IPS-20b (cell line): ENCODE data around the gene C6orf47.

ENCODE experiments used
- H3K27ac ChIP-seq: one replicate; pipeline ENCODE4 v1.5.1; 2013; ENCODE audit warnings: low read length
- H3K27me3 ChIP-seq: 2 replicates; pipeline ENCODE4 v1.6.1; 2013; ENCODE audit warnings: mild to moderate bottlenecking, low read length, inconsistent platforms; ENCODE audit not compliant: insufficient read depth
- H3K36me3 ChIP-seq: 2 replicates; pipeline ENCODE4 v1.6.1; 2013; ENCODE audit warnings: low read depth, mild to moderate bottlenecking, inconsistent platforms, low read length, moderate library complexity; ENCODE audit not compliant: insufficient read depth
- H3K4me1 ChIP-seq: 2 replicates; pipeline ENCODE4 v1.6.1; 2013; ENCODE audit warnings: mild to moderate bottlenecking, control low read depth, inconsistent platforms, low read length, moderate library complexity; ENCODE audit not compliant: insufficient read depth
- H3K4me3 ChIP-seq: 2 replicates; pipeline ENCODE4 v1.5.1; 2013; ENCODE audit warnings: mild to moderate bottlenecking, low read length, inconsistent platforms
- H3K9ac ChIP-seq: 2 replicates; pipeline ENCODE4 v1.6.1; 2013; ENCODE audit warnings: low read depth, mild to moderate bottlenecking, inconsistent platforms, low read length, moderate library complexity
- H3K9me3 ChIP-seq: 2 replicates; pipeline ENCODE4 v1.6.1; 2013; ENCODE audit warnings: mild to moderate bottlenecking, low read depth, low read length, inconsistent platforms; ENCODE audit not compliant: insufficient read depth

C6orf47 gene

GRCh38 chr6:31636698-31637596 is 23.6 kb downstream of the C6orf47 start:
- Histone ChIP-seq H3K9me3 (no peaks in the 10 kb centered on the region), H3K27me3 (no peaks in the 10 kb centered on the region), H3K36me3 (peaks cover 97% of the 10 kb centered on the region), H3K4me3 (no peak overlapping the region), H3K27ac (no peak overlapping the region), H3K4me1 (no peaks in the 10 kb centered on the region), H3K9ac (no peak overlapping the region)

GRCh38 chr6:31634969-31635575 is 25.5 kb downstream of the C6orf47 start:
- Histone ChIP-seq H3K36me3 (peaks cover 97% of the 10 kb centered on the region), H3K9ac (no peak overlapping the region), H3K27ac (no peak overlapping the region)

GRCh38 chr6:31634131-31634530 is 26.4 kb downstream of the C6orf47 start:
- peaks cover 97% of the 10 kb centered on the region for H3K36me3 ChIP-seq
- H3K27ac ChIP-seq, result no peak overlapping the region
- H3K9me3 ChIP-seq, result no peaks in the 10 kb centered on the region
- H3K9ac ChIP-seq, result no peak overlapping the region
- H3K4me3 ChIP-seq, result no peak overlapping the region
- H3K4me1 ChIP-seq, result no peaks in the 10 kb centered on the region
- H3K27me3 ChIP-seq, result no peaks in the 10 kb centered on the region

More at GRCh38 chr6:31634969-31635575, 25.5 kb downstream of the C6orf47 start:
- Histone ChIP-seq H3K9me3 (no peaks in the 10 kb centered on the region), H3K4me3 (no peak overlapping the region), H3K4me1 (no peaks in the 10 kb centered on the region), H3K27me3 (no peaks in the 10 kb centered on the region)

- peaks cover 99% of the 10 kb centered on the region for H3K36me3 ChIP-seq
- no peaks in the 10 kb centered on the region for H3K27me3 ChIP-seq
- no peaks in the 10 kb centered on the region for H3K4me1 ChIP-seq
- H3K9ac ChIP-seq, result no peak overlapping the region
- no peak overlapping the region for H3K4me3 ChIP-seq
- no peak overlapping the region for H3K27ac ChIP-seq
- H3K9me3 ChIP-seq, result no peaks in the 10 kb centered on the region
Observed at GRCh38 chr6:31633447-31633846, 27.1 kb downstream of the C6orf47 start.

GRCh38 chr6:31632279-31632946 is 28.2 kb downstream of the C6orf47 start:
- H3K4me3 ChIP-seq, result no peak overlapping the region
- no peak overlapping the region for H3K27ac ChIP-seq
- no peaks in the 10 kb centered on the region for H3K27me3 ChIP-seq
- H3K9ac ChIP-seq, result no peak overlapping the region
- no peaks in the 10 kb centered on the region for H3K9me3 ChIP-seq
- H3K4me1 ChIP-seq, result no peaks in the 10 kb centered on the region
- H3K36me3 ChIP-seq, result peaks cover 100% of the 10 kb centered on the region

- Histone ChIP-seq H3K9ac (no peak overlapping the region), H3K9me3 (no peaks in the 10 kb centered on the region), H3K4me1 (no peaks in the 10 kb centered on the region), H3K27ac (no peak overlapping the region), H3K27me3 (no peaks in the 10 kb centered on the region), H3K36me3 (peaks cover 100% of the 10 kb centered on the region), H3K4me3 (no peak overlapping the region)
Observed at GRCh38 chr6:31631681-31632278, 28.8 kb downstream of the C6orf47 start.

GRCh38 chr6:31631209-31631608 is 29.4 kb downstream of the C6orf47 start:
- Histone ChIP-seq H3K9me3 (no peaks in the 10 kb centered on the region), H3K27ac (no peak overlapping the region), H3K4me1 (no peaks in the 10 kb centered on the region), H3K36me3 (peaks cover 100% of the 10 kb centered on the region), H3K27me3 (no peaks in the 10 kb centered on the region), H3K4me3 (no peak overlapping the region), H3K9ac (no peak overlapping the region)

GRCh38 chr6:31630177-31630934 is 30.2 kb downstream of the C6orf47 start:
- Histone ChIP-seq H3K27ac (no peak overlapping the region), H3K4me3 (no peak overlapping the region), H3K27me3 (no peaks in the 10 kb centered on the region), H3K4me1 (no peaks in the 10 kb centered on the region), H3K36me3 (peaks cover 100% of the 10 kb centered on the region), H3K9ac (no peak overlapping the region), H3K9me3 (no peaks in the 10 kb centered on the region)

- Histone ChIP-seq H3K36me3 (peaks cover 100% of the 10 kb centered on the region), H3K9me3 (no peaks in the 10 kb centered on the region), H3K27me3 (no peaks in the 10 kb centered on the region), H3K4me3 (no peak overlapping the region), H3K4me1 (no peaks in the 10 kb centered on the region), H3K27ac (no peak overlapping the region), H3K9ac (no peak overlapping the region)
Observed at GRCh38 chr6:31629014-31629413, 31.6 kb downstream of the C6orf47 start.

GRCh38 chr6:31627690-31628287 is 32.8 kb downstream of the C6orf47 start:
- Histone ChIP-seq H3K27ac (no peak overlapping the region), H3K27me3 (no peaks in the 10 kb centered on the region), H3K9me3 (no peaks in the 10 kb centered on the region), H3K4me1 (0 out of 2 replicates have a peak, but pooled peaks cover 2% of the 10 kb centered on the region), H3K36me3 (peaks cover 100% of the 10 kb centered on the region), H3K4me3 (no peak overlapping the region), H3K9ac (no peak overlapping the region)

- Histone ChIP-seq H3K9me3 (no peaks in the 10 kb centered on the region), H3K27ac (no peak overlapping the region), H3K9ac (no peak overlapping the region), H3K27me3 (no peaks in the 10 kb centered on the region), H3K36me3 (peaks cover 100% of the 10 kb centered on the region), H3K4me1 (peaks cover 7% of the 10 kb centered on the region; the same call in 1 of the 2 replicates), H3K4me3 (no peak overlapping the region)
Observed at GRCh38 chr6:31626952-31627351, 33.6 kb downstream of the C6orf47 start.
